A549 (cell line): ENCODE data around the gene ARFRP1.
"Not testable (repeated sequence)": the region's sequence is repeated elsewhere in the genome, so short reads cannot be mapped to it uniquely, and the experiment has no call there.

ENCODE experiments used
- JUN ChIP-seq, 2 experiments: fragments of >200 bp; sonication (Bioruptor Twin); formaldehyde crosslinking; IDR thresholded peaks; 2 replicates in 1 of 2; 3 replicates in 1 of 2; pipeline ENCODE4 v1.6.1; 2016 to 2017
- RNF2 ChIP-seq: fragments of 200-600 bp; sonication (generic); IDR thresholded peaks from 2 replicates; pipeline ENCODE4 v1.6.1; 2016; ENCODE audit warnings: low read depth, mild to moderate bottlenecking, antibody characterized with exemption, moderate library complexity, borderline replicate concordance
- TFCP2L1 ChIP-seq: fragments of 250-450 bp; sonication (Bioruptor Pico); IDR thresholded peaks from 2 replicates; pipeline ENCODE4 v1.5.0; 2021; ENCODE audit warnings: mild to moderate bottlenecking
- TF ChIP-seq, protein P1 (sequence below): fragments of >200 bp; sonication (Bioruptor Twin); formaldehyde crosslinking; IDR thresholded peaks from 3 replicates; pipeline ENCODE4 v1.5.1; 2016
- TF ChIP-seq, protein P2 (sequence below): fragments of 200-600 bp; sonication (generic); IDR thresholded peaks from 2 replicates; pipeline ENCODE4 v1.6.1; 2016; ENCODE audit warnings: antibody characterized with exemption, mild to moderate bottlenecking, moderate library complexity

DNA sequence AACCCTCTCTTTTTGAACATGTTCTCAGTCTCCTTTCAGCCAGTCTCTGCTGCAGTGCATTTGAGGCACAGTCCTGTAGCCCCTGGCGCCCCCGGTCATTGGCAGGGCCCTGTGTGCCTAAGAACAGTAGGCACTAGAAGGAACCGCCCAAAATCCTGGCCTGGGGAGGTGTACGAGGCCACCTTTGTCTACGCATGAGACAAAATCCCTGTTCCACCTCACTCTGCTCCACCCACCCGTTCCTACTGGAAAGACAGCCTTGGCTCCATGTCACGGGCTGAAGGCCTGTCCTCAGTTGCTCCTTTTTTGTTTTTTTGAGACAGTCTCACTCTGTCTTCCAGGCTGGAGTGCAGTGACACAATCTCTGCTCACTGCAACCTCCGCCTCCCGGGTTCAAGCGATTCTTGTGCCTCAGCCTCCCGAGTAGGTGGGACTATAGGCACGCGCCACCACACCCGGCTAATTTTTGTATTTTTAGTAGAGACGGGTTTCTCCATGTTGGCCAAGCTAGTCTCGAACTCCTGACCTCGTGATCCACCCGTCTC lies 22.5 kb upstream of the ARFRP1 start:
- TF ChIP-seq TFCP2L1 (CRISPR knock-in tag); RNF2; JUN (IDR thresholded peaks at IDR 0.05): not testable (repeated sequence)
- TF ChIP-seq, protein P1, sequence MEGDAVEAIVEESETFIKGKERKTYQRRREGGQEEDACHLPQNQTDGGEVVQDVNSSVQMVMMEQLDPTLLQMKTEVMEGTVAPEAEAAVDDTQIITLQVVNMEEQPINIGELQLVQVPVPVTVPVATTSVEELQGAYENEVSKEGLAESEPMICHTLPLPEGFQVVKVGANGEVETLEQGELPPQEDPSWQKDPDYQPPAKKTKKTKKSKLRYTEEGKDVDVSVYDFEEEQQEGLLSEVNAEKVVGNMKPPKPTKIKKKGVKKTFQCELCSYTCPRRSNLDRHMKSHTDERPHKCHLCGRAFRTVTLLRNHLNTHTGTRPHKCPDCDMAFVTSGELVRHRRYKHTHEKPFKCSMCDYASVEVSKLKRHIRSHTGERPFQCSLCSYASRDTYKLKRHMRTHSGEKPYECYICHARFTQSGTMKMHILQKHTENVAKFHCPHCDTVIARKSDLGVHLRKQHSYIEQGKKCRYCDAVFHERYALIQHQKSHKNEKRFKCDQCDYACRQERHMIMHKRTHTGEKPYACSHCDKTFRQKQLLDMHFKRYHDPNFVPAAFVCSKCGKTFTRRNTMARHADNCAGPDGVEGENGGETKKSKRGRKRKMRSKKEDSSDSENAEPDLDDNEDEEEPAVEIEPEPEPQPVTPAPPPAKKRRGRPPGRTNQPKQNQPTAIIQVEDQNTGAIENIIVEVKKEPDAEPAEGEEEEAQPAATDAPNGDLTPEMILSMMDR: not testable (repeated sequence)
- TF ChIP-seq, protein P2, sequence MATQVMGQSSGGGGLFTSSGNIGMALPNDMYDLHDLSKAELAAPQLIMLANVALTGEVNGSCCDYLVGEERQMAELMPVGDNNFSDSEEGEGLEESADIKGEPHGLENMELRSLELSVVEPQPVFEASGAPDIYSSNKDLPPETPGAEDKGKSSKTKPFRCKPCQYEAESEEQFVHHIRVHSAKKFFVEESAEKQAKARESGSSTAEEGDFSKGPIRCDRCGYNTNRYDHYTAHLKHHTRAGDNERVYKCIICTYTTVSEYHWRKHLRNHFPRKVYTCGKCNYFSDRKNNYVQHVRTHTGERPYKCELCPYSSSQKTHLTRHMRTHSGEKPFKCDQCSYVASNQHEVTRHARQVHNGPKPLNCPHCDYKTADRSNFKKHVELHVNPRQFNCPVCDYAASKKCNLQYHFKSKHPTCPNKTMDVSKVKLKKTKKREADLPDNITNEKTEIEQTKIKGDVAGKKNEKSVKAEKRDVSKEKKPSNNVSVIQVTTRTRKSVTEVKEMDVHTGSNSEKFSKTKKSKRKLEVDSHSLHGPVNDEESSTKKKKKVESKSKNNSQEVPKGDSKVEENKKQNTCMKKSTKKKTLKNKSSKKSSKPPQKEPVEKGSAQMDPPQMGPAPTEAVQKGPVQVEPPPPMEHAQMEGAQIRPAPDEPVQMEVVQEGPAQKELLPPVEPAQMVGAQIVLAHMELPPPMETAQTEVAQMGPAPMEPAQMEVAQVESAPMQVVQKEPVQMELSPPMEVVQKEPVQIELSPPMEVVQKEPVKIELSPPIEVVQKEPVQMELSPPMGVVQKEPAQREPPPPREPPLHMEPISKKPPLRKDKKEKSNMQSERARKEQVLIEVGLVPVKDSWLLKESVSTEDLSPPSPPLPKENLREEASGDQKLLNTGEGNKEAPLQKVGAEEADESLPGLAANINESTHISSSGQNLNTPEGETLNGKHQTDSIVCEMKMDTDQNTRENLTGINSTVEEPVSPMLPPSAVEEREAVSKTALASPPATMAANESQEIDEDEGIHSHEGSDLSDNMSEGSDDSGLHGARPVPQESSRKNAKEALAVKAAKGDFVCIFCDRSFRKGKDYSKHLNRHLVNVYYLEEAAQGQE: not testable (repeated sequence)
